HepG2 (cell line): ENCODE results near the gene AADACL2. TPM values are rescaled to one million over a fixed set of nuclear protein-coding genes. Genes with fewer than 3 reads are reported as not detected.
A peak's percentile ranks its signal among the peaks of the same experiment; 100 is the strongest.
"Not testable (repeated sequence)": the region's sequence is repeated elsewhere in the genome, so short reads cannot be mapped to it uniquely, and the experiment has no call there.

Experiments used
- ATAC-seq: fragments of 200-7000 bp; cut with Tn5 transposase; 3 replicates; pipeline ENCODE4 v1.9.1; 2020; ENCODE audit warnings: mild to moderate bottlenecking, moderate library complexity
- BruUV-seq: library from RNA; stranded (reverse); fragments of 400-500 nt; replicated peaks from 2 replicates; lab custom pipeline; 2021; lab: Mats Ljungman, UMichigan
- CTCF ChIA-PET: fragments of 300-600 bp; formaldehyde crosslinking; extraction: SDS; loops from one replicate; lab custom pipeline; 2021; ENCODE audit warnings: low total read pairs, inconsistent platforms, low intra/inter-chr PET ratio; lab: Yijun Ruan, JAX
- POLR2A ChIA-PET: fragments of 350-600 bp; sonication (Branson Sonifier 250); formaldehyde crosslinking; loops from one replicate; lab custom pipeline; 2020; ENCODE audit warnings: antibody characterized with exemption, inconsistent platforms; lab: Yijun Ruan, JAX
- DNase-seq: peaks from one replicate; pipeline ENCODE4 v3.0.0-alpha.2; 2015; ENCODE audit warnings: low spot score
- FAIRE-seq: peaks from 3 replicates; lab custom pipeline; 2011; peaks lifted over from hg19 to GRCh38; lab: Jason Lieb, UNC
- H2AFZ ChIP-seq: one replicate; pipeline ENCODE4 v1.6.1; 2011; ENCODE audit warnings: low read length, inconsistent platforms
- H3K27ac ChIP-seq: fragments of 300-600 bp; 3 replicates; pipeline ENCODE4 v1.8.0; 2011; ENCODE audit warnings: mixed run types, mild to moderate bottlenecking, mixed read lengths, low read length, inconsistent platforms; ENCODE audit not compliant: insufficient read depth; ENCODE audit errors: extremely low read length
- H3K27me3 ChIP-seq, 2 experiments: fragments of 200-600 bp in 1 of 2; 2 replicates in 1 of 2; 3 replicates in 1 of 2; pipeline versions ENCODE4 v1.6.0 to v1.8.0; 2011; ENCODE audit warnings: low read length in 2 of 2, mild to moderate bottlenecking in 2 of 2, moderate library complexity in 2 of 2, inconsistent platforms in 1 of 2; ENCODE audit not compliant: insufficient read depth in 2 of 2, control insufficient read depth in 1 of 2
- H3K36me3 ChIP-seq, 2 experiments: fragments of 200-600 bp in 1 of 2; replicated peaks in 1 of 2; 2 replicates in 1 of 2; 3 replicates in 1 of 2; pipeline versions ENCODE4 v1.5.1 to v1.8.0; 2011; ENCODE audit warnings: low read length in 2 of 2, inconsistent platforms in 1 of 2; ENCODE audit not compliant: insufficient read depth in 2 of 2, control insufficient read depth in 1 of 2
- H3K4me1 ChIP-seq: 2 replicates; pipeline ENCODE4 v1.5.1; 2012; ENCODE audit warnings: low read length, inconsistent platforms; ENCODE audit not compliant: insufficient read depth
- H3K4me2 ChIP-seq: 2 replicates; pipeline ENCODE4 v1.6.0; 2011; ENCODE audit warnings: low read depth, low read length, inconsistent platforms
- H3K4me3 ChIP-seq, 3 experiments: fragments of 200-600 bp in 1 of 3; sonication (generic), shearing (Covaris generic) in 1 of 3; replicated peaks in 1 of 3; 2 replicates each; pipeline ENCODE4 v1.5.1; 2011 to 2016; ENCODE audit warnings: low read length in 3 of 3, inconsistent platforms in 2 of 3, low read depth in 2 of 3, mild to moderate bottlenecking in 2 of 3, control low read depth in 1 of 3, mixed read lengths in 1 of 3; ENCODE audit not compliant: insufficient read depth in 1 of 3
- H3K79me2 ChIP-seq: one replicate; pipeline ENCODE4 v1.6.1; 2011; ENCODE audit warnings: low read length, inconsistent platforms; ENCODE audit not compliant: insufficient read depth
- H3K9ac ChIP-seq: 2 replicates; pipeline ENCODE4 v1.6.0; 2011; ENCODE audit warnings: mild to moderate bottlenecking, low read depth, low read length, inconsistent platforms; ENCODE audit not compliant: insufficient read depth
- H3K9me3 ChIP-seq: 2 replicates; pipeline ENCODE4 v1.5.1; 2012; ENCODE audit warnings: mild to moderate bottlenecking, low read length
- H4K20me1 ChIP-seq: 2 replicates; pipeline ENCODE4 v1.6.0; 2011; ENCODE audit warnings: inconsistent platforms, mild to moderate bottlenecking, low read length, moderate library complexity; ENCODE audit not compliant: insufficient read depth
- REST ChIP-seq, 2 experiments: IDR thresholded peaks; 2 replicates each; pipeline ENCODE4 v1.6.1; 2011 to 2012; ENCODE audit warnings: low read length in 2 of 2, borderline replicate concordance in 1 of 2, low read depth in 1 of 2, mild to moderate bottlenecking in 1 of 2, moderate library complexity in 1 of 2
- WGBS: methylation state at CpG from one replicate; pipeline ENCODE4 v1.1.6; 2017; ENCODE audit warnings: low lambda C conversion rate; 5-methylcytosine and 5-hydroxymethylcytosine counted together
- in situ Hi-C: cut with HindIII; loops from 2 replicates; pipeline ENCODE4 v1.10.0; 2017; ENCODE audit warnings: low pct_unique_long_range_greater_than_20kb; ENCODE audit not compliant: extremely low pct_ligation_motif_present
- intact Hi-C: fragments of 100-400 bp; cut with micrococcal nuclease; formaldehyde crosslinking; loops from one replicate; pipeline ENCODE4 v1.10.0; 2022; ENCODE audit not compliant: unreplicated experiment
- polyA plus RNA-seq, 8 experiments: library from polyadenylated mRNA; depleted of rRNA in 3 of 8; stranded (reverse) in 7 of 8; unstranded in 1 of 8; fragments of >200 nt; fragmentation: Illumina TruSeq in 4 of 8; extraction: Trizol in 4 of 8; gene quantifications; 2 replicates each; pipeline versions ENCODE4 v1.2.1 to v1.2.3, GENCODE V29; 2011 to 2016; ENCODE audit warnings: low read depth in 4 of 8, missing spikeins in 1 of 8, mixed read lengths in 1 of 8; ENCODE audit not compliant: insufficient read depth in 1 of 8
- total RNA-seq, 5 experiments: library from RNA; depleted of rRNA; stranded (reverse); fragments of >200 nt; fragmentation: Illumina TruSeq; extraction: Trizol; gene quantifications; 2 replicates each; pipeline ENCODE4 v1.2.3, GENCODE V29; 2016; ENCODE audit warnings: low read depth in 1 of 5
- TF ChIP-seq, protein P1 (sequence below): sonication (generic); formaldehyde crosslinking; IDR thresholded peaks from 2 replicates; pipeline ENCODE4 v1.4.0; 2020; ENCODE audit warnings: mild to moderate bottlenecking, missing genetic modification reagents

Gene AADACL2
- total and polyA plus RNA-seq, 2 of the 13 experiments (the other 11 are each of a cell fraction or from before 2014, with no cell fraction given), result not detected

- intact Hi-C loops, result no loop called here
- H3K9ac ChIP-seq, result no peak overlapping the region
- DNase-seq (no peak), FAIRE-seq (no peak), ATAC-seq (no peak)
- no peak overlapping the region for H3K4me2 ChIP-seq
- in situ Hi-C loops, result no loop called here
- no peaks in the 10 kb centered on the region for H3K79me2 ChIP-seq
- H3K4me1 ChIP-seq, result 0 out of 2 replicates have a peak, but pooled peaks cover 4% of the 10 kb centered on the region
- TF ChIP-seq REST (IDR thresholded peaks at IDR 0.05; ENCODE audit: borderline replicate concordance in 1 of 2, low read depth in 1 of 2, low read length in 2 of 2), result peak in 1 of 2 experiments; percentile 31; a peak in 1 of 4 replicates
- TF ChIP-seq, protein P1, sequence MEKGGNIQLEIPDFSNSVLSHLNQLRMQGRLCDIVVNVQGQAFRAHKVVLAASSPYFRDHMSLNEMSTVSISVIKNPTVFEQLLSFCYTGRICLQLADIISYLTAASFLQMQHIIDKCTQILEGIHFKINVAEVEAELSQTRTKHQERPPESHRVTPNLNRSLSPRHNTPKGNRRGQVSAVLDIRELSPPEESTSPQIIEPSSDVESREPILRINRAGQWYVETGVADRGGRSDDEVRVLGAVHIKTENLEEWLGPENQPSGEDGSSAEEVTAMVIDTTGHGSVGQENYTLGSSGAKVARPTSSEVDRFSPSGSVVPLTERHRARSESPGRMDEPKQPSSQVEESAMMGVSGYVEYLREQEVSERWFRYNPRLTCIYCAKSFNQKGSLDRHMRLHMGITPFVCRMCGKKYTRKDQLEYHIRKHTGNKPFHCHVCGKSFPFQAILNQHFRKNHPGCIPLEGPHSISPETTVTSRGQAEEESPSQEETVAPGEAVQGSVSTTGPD (CRISPR knock-in tag), result no peak
- no peaks in the 10 kb centered on the region for H3K27me3 ChIP-seq
- no peaks in the 10 kb centered on the region for H3K9me3 ChIP-seq
- 95% methylated on average over 1 of the region's 1 CpG for WGBS
- ChIA-PET POLR2A (no interaction called here), CTCF (no interaction called here)
- BruUV-seq, result no TSS peak
- no peak overlapping the region for H2AFZ ChIP-seq
- H3K4me3 ChIP-seq, result no peak overlapping the region
- H4K20me1 ChIP-seq, result no peaks in the 10 kb centered on the region
- H3K36me3 ChIP-seq, result no peaks in the 10 kb centered on the region
- H3K27ac ChIP-seq, result no peak overlapping the region
These were observed 27.9 kb downstream of the AADACL2 start for GRCh38 chr3:151761581-151761980.

DNA sequence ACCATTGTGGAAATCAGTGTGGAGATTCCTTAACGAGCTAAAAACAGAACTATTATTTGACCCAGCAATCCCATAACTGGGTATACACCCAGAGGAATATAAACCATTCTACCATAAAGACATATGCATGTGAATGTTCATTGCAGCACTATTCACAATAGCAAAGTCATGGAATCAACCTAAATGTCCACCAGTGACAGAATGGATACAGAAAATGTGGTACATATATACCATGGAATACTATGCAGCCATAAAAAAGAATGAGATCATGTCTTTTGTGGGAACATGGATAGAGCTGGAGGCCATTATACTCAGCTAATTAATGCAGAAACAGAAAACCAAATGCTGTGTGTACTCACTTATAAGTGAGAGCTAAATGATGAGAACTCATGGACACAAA lies 31.0 kb downstream of the AADACL2 start:
- H3K4me1 ChIP-seq, result peaks cover 23% of the 10 kb centered on the region
- H3K36me3 ChIP-seq, FAIRE-seq, H3K4me2 ChIP-seq, H3K79me2 ChIP-seq, intact Hi-C loops, H3K27ac ChIP-seq, H3K4me3 ChIP-seq, H4K20me1 ChIP-seq, POLR2A ChIA-PET, CTCF ChIA-PET, H3K27me3 ChIP-seq, H2AFZ ChIP-seq, BruUV-seq, DNase-seq, H3K9ac ChIP-seq, H3K9me3 ChIP-seq, in situ Hi-C loops, ATAC-seq: not testable (repeated sequence)
- 50% methylated on average over 1 of the region's 1 CpG for WGBS
